ENCODE data around the gene CEP78. TPM values are rescaled to one million over a fixed set of nuclear protein-coding genes. Genes with fewer than 3 reads are reported as not detected.

Gene CEP78
- total and polyA plus RNA-seq, 11 donors = 1.1 to 8.2 (median 3.3) TPM

GRCh38 chr9:78207319-78207718 is 28.6 kb upstream of the CEP78 start:
- no peak for DNase-seq
- Histone ChIP-seq H3K9me3 (peaks cover 0 to 5% (median 0%) of the 10 kb centered on the region in 12 donors), H3K27ac (no peak overlapping the region), H3K4me1 (no peaks in the 10 kb centered on the region), H3K27me3 (no peaks in the 10 kb centered on the region), H3K4me3 (no peak overlapping the region), H3K36me3 (no peaks in the 10 kb centered on the region)
- 58 to 65% (median 61%) methylated on average over 2 of the region's 2 CpGs for WGBS, 4 donors
- intact Hi-C loops (cut with DNase I) = no loop called here
- no peak for ATAC-seq
- no peak for TF ChIP-seq CTCF (IDR thresholded peaks at IDR 0.05)
- no peak for TF ChIP-seq POLR2A (IDR thresholded peaks at IDR 0.05)

GRCh38 chr9:78207901-78208300 is 28.0 kb upstream of the CEP78 start:
- no peak for DNase-seq

GRCh38 chr9:78209127-78209526 is 26.7 kb upstream of the CEP78 start:
- TF ChIP-seq CTCF (IDR thresholded peaks at IDR 0.05) (no peak), POLR2A (IDR thresholded peaks at IDR 0.05) (no peak)
- Histone ChIP-seq H3K27ac (no peak overlapping the region), H3K4me3 (no peak overlapping the region), H3K9me3 (no peaks in the 10 kb centered on the region), H3K4me1 (peaks cover 0 to 3% (median 0%) of the 10 kb centered on the region in 12 donors), H3K27me3 (no peaks in the 10 kb centered on the region), H3K36me3 (no peaks in the 10 kb centered on the region)
- no peak for ATAC-seq
- DNase-seq = no peak
- intact Hi-C loops (cut with DNase I) = no loop called here
- 82 to 95% (median 91%) methylated on average over 7 of the region's 7 CpGs for WGBS, 4 donors

More at GRCh38 chr9:78207901-78208300, 28.0 kb upstream of the CEP78 start:
- no peak for TF ChIP-seq CTCF (IDR thresholded peaks at IDR 0.05)
- intact Hi-C loops (cut with DNase I) = no loop called here
- no peak overlapping the region for H3K4me3 ChIP-seq
- peaks cover 0 to 2% (median 0%) of the 10 kb centered on the region in 12 donors for H3K9me3 ChIP-seq
- H3K27ac ChIP-seq = no peak overlapping the region
- ATAC-seq = no peak
- no peaks in the 10 kb centered on the region for H3K4me1 ChIP-seq
- H3K36me3 ChIP-seq = no peaks in the 10 kb centered on the region
- 25 to 31% (median 29%) methylated on average over 4 of the region's 4 CpGs for WGBS, 4 donors
- no peaks in the 10 kb centered on the region for H3K27me3 ChIP-seq

GRCh38 chr9:78210841-78211301 is 25.0 kb upstream of the CEP78 start:
- H3K27me3 ChIP-seq = no peaks in the 10 kb centered on the region

More at GRCh38 chr9:78210841-78211301, 25.0 kb upstream of the CEP78 start:
- Histone ChIP-seq H3K27ac (no peak overlapping the region), H3K36me3 (no peaks in the 10 kb centered on the region), H3K4me1 (peaks cover 0 to 5% (median 0%) of the 10 kb centered on the region in 12 donors), H3K4me3 (no peak overlapping the region), H3K9me3 (no peaks in the 10 kb centered on the region)
- DNase-seq = no peak
- whole genome bisulfite sequencing, 4 donors = 79 to 88% (median 83%) methylated on average over 4 of the region's 4 CpGs
- ATAC-seq = no peak
- TF ChIP-seq POLR2A (IDR thresholded peaks at IDR 0.05) (no peak), CTCF (IDR thresholded peaks at IDR 0.05) (no peak)
- intact Hi-C loops (cut with DNase I) = no loop called here
